ENCODE results near the gene NT5DC3.
"Not testable (repeated sequence)": the region's sequence is repeated elsewhere in the genome, so short reads cannot be mapped to it uniquely, and the experiment has no call there.

Gene NT5DC3

DNA sequence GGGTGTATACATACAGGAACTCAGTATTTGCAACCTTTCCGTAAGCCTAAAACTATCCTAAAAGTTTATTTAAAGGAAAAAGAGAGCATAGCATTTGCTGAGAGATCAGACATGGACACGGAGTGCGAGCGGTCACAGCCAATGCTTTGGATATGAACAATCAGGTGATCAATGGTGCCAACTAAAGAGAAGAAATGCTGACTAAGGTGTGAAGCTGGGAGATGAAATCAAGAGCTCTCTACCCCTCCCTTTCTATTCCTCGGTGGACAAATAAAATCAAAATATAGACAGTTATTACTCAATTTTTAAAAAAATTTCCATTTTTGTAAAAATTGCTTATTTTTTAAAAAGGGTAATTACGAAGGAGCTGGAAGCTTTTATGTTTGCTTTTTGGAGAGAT lies 29.2 kb downstream of the NT5DC3 start:
- TF ChIP-seq, protein P1, sequence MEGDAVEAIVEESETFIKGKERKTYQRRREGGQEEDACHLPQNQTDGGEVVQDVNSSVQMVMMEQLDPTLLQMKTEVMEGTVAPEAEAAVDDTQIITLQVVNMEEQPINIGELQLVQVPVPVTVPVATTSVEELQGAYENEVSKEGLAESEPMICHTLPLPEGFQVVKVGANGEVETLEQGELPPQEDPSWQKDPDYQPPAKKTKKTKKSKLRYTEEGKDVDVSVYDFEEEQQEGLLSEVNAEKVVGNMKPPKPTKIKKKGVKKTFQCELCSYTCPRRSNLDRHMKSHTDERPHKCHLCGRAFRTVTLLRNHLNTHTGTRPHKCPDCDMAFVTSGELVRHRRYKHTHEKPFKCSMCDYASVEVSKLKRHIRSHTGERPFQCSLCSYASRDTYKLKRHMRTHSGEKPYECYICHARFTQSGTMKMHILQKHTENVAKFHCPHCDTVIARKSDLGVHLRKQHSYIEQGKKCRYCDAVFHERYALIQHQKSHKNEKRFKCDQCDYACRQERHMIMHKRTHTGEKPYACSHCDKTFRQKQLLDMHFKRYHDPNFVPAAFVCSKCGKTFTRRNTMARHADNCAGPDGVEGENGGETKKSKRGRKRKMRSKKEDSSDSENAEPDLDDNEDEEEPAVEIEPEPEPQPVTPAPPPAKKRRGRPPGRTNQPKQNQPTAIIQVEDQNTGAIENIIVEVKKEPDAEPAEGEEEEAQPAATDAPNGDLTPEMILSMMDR (IDR thresholded peaks at IDR 0.05; ENCODE audit: low read depth, low read length, missing control alignments), result no peak
- no peak for DNase-seq (ENCODE audit: low read depth)

DNA sequence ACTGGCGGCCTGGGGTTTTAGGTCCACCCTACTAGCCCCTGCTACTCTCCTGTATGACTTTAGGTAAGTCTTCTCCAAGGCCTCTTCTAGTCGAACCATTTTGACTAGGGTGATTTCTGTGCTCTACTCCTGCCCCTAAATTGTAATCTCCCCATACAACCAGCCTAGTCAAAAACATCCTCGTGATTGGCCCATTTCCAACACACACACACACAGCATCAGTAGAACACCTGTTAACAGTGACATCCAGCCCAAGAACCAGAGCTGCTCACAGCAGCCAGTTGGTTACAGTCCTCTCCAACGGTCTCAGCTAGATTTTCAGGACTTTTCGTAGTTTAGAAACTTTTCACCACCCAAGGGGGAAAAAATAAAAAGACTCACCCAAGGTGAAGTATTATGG lies 30.9 kb downstream of the NT5DC3 start:
- no peak for DNase-seq (ENCODE audit: low read depth)
- no peak overlapping the region for H3K4me3 ChIP-seq (ENCODE audit: low read depth, low read length)
- TF ChIP-seq, protein P1 (IDR thresholded peaks at IDR 0.05; ENCODE audit: low read depth, low read length, missing control alignments), result no peak

More for the DNA sequence above, 29.2 kb downstream of the NT5DC3 start:
- no peak overlapping the region for H3K4me3 ChIP-seq (ENCODE audit: low read depth, low read length)

DNA sequence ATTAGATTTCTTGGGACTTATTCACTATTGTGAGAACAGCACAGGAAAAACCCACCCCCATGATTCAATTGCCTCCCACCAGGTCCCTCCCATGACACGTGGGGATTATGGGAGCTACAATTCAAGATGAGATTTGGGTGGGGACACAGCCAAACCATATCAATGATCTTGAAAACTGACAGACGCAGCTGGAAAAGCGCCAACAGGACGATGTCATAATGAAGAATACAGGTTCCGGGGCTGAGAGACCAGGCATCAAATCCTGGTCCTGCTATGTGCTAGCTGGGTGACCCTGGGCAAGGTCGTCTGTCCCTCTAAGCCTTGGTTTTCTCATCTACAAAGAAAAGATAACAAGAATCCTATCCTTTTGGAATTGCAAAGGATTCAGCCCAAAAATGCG lies 31.4 kb downstream of the NT5DC3 start:
- DNase-seq (ENCODE audit: low read depth); H3K4me3 ChIP-seq (ENCODE audit: low read depth, low read length): not testable (repeated sequence)

DNA sequence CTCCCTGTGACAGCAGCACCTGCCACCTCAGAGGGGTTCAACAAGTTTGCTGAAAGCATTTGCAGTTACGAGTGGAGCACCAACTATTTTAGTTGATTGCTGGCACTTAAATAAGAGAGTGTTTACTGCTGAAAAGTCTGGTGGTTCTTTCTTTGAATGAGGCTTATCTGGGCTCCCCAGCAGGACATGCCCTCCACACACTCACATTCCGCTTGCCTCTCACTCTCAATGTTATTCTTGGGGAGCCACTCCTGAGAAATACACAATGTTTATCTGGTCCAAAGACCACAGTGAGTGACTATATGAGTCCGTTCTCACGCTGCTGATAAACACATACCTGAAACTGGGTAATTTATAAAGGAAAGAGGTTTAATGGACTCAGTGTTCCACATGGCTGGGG lies 31.9 kb downstream of the NT5DC3 start:
- TF ChIP-seq, protein P1 (IDR thresholded peaks at IDR 0.05; ENCODE audit: low read depth, low read length, missing control alignments), result no peak
- no peak for DNase-seq (ENCODE audit: low read depth)
- no peak overlapping the region for H3K4me3 ChIP-seq (ENCODE audit: low read depth, low read length)

DNA sequence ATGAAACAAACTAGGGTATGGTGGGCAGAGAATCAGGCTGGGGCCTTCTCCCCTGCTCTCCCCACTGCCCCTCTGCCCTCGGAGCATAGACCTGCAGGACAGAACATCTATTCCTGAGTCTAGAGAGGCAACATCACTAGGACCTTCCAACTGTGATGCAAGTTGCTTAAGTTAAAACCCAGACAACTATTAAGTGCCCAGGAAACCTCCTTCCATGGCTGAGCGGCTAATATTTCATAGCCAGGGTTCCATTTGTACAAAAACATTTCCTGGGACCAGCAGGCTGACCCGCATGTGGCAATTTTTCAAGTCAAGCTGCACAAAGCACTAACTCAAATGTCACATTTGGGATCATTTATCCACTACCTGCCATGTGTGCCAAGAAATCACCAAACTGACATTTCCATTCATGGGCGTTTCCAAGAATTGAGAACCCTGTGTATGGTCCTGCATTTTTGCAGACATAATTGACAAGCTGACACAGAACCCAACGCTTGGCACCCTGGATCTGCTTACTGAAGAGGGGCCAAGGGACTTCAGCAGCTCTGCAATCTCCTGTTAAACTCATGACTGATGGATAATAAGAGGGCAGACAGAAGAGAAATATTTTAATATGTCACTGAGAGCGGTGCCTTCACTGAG lies 32.7 kb downstream of the NT5DC3 start:
- TF ChIP-seq, protein P1 (IDR thresholded peaks at IDR 0.05; ENCODE audit: low read depth, low read length, missing control alignments), result no peak
- no peak for DNase-seq (ENCODE audit: low read depth)
- no peak overlapping the region for H3K4me3 ChIP-seq (ENCODE audit: low read depth, low read length)

DNA sequence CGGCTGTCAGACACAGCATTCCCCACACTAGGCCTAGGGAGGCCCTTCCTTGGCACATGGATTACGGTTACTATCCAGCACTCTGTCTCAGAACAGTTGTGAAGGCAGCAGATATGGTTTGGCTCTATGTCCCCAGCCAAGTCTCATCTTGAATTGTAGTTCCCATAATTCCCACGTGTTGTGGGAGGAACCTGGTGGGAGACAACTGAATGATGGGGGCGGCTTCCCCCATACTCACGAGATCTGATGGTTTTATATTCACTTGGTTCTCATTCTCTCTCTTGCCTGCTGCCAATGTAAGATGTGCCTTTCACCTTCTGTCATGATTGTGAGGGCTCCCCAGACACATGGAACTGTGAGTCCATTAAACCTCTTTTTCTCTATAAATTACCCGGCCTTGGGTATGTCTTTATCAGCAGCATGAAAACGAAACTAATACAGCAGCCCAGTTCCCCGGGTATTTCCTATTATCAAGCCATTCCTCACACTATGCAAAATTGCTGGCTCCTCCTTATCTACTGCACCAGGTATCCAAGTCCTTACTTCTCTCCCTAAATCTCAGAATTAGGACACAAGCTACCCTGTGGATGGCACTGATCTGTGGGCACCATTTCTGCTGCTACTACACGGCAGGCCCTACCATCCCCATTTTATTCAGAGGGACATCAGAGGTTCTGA lies 33.3 kb downstream of the NT5DC3 start:
- H3K4me3 ChIP-seq (ENCODE audit: low read depth, low read length), result no peak overlapping the region
- TF ChIP-seq, protein P1 (IDR thresholded peaks at IDR 0.05; ENCODE audit: low read depth, low read length, missing control alignments), result no peak
- DNase-seq (ENCODE audit: low read depth), result no peak

DNA sequence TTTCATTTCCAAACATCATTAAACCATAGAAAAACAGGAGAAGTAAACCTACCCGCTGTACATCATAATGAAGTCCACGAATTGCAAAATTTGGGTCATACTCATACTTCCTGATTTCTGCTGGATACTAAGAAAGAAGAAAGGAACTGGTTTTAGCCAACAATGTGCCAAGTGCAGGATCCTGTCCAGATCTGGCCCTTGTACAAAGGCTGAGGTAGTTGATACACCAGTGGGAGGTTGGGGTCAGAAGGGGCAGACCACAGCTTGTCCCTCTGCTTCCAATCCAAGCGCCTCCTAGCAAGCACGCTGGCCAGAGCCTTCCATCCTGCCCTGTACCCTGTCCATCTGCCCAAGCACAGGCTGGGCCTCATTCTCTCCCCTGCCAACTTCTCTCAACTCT lies 34.2 kb downstream of the NT5DC3 start:
- TF ChIP-seq, protein P1 (IDR thresholded peaks at IDR 0.05; ENCODE audit: low read depth, low read length, missing control alignments), result no peak
- H3K4me3 ChIP-seq (ENCODE audit: low read depth, low read length), result no peak overlapping the region
- DNase-seq (ENCODE audit: low read depth), result no peak
